ENCODE results near the gene POU2AF3.

POU2AF3 gene

DNA sequence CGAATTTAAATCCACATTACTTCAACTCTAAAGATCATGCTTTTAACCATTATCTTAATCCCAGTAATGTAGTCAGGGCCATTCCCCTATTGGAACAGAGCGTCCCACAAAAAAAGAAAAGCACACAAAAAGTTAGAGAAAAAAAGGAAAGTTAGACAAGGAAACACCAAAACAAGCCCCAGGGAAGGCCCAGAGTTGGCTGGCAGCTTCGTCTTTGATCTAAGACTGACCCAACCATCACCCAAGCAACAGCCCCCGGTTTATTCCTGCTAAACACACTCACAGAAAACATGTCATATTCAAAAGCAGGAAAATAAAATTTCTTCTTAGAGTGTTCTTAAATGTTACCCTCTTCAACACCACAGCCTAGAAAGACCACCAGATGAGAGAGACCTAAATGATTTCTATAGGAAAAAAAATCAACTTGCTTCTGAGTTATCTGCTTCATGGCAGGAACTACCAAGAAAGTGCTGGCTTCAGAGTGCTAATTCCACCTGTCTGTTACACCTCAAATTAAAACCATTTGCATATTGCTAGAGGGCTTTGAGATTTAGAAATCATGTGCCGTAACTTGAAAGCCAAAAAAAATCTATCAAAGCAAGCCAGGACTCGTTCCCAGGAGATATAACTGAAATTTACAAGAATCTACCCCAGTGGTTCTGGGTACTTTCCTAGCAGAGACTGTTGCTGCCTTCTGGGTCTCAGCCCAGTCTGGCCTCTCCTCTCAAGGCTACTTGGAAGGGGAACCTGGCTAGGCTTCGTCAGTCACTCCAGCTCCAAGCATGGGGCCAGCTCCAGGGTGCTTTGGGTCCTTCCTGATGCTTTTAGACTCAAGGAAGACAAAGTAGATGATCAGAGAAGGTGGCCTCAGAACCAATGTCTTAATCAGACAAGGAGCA, 31.2 kb downstream of the POU2AF3 start:
- peak; percentile 61 for DNase-seq

DNA sequence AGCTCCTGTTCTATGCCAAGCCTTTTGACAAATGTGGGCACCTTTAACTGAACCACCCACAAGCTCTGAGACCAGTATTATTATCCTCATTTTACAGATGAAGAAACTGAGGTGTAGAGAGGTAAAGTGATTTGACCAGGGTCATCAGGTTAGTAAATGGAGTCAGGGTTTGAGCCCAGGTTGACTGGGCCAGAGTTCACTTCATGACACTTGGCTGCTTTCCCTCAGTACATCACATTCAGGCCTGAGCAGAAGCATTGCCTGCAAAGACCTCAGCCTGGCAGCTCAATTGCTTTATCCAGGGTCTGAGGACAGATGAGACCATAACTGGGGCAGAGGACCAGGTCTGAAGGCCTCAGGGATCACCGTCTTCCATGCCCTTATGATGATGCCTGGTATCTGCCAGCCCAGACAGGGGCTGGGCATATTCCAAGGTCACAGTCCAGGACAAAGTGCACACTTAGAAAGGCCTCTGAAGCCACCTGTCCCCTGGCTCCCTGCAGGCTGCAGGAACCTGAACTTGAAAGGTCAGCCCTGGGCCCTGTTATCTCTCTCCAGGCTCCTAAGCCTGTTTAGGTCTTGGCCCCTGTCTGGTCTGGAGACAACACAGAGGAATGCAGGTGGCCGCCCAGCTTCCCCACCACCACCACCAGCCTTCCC, 32.0 kb downstream of the POU2AF3 start:
- DNase-seq = no peak

DNA sequence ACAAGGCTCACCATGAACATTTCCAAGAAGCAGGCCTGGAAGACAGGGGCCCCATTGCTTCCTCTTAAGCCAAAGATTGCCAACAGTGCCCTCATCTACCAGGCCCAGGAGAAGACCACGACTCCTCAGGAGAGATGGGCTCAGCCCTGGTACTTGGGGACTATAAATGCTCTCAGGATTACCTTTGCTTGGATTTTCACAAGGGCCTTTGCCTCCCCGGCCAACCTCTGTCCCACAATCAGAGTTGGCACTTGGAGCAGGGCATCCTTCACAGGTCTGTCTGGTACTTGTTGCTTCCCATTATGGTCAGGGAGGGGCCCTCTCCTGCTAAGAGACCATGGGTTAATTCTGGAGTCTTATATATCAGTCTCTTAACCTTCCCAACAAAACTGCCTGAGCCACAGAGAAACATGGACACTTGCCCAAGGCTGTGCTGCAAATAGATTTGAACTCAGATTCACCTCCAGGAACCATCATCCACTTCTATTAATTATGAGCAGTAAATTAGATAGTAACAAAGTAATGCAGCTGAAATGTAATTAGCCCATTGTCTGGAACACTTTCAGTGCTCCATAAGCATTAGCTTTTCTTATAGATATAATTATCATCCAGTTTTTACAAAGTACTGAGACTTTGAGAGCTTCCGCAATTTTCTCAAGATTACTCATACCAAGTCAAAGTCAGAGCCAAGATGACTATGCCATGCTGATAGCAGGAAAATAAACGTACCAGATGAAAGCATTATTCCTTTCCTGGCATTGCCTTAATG, 33.5 kb downstream of the POU2AF3 start:
- DNase-seq = peak; percentile 97

DNA sequence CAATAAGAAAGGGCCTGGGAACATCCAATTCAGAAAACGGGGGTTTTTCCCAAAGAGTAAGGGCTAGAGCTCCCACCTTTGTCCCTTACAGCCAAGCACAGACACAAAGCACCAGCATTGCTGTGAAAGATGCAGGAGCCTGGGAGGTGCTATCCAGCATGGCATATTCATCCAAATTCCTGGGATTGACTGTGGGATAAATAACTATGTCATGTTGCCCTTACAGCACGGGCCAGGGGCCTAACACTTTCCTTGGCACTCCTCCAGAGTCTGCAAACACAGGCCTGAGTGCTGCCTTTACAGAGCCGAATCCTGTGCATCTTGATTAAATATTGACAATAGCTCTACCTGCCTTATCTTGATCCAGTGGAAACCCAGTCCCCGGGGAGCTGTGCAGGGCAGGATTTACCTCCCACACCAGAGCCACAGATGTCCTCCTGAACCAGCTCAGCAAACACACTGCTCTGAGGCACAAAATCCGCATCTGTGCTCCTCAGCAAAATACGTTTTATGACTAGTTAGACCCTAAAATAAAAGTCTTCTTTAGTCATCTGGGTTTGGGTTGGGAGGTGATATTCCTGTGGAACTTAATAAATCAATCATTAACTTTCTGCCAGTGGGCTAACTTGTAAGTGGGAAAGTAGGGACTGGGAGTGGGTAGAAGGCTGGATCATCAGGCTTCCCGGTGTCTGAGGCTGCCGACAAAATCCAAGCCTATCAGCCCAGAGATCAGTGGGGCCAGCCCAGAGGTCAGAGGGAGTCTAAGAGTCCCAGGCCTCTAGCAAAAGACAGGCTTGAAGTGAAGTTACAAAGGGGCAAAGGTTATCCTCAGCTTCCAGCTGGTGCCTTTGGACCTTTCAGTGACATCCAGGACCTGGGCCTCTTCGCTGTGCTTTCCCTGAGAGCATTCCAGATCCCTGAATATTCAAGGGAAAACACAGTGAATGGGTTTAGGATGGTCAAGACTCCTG, 36.5 kb downstream of the POU2AF3 start:
- DNase-seq = peak; percentile 100

DNA sequence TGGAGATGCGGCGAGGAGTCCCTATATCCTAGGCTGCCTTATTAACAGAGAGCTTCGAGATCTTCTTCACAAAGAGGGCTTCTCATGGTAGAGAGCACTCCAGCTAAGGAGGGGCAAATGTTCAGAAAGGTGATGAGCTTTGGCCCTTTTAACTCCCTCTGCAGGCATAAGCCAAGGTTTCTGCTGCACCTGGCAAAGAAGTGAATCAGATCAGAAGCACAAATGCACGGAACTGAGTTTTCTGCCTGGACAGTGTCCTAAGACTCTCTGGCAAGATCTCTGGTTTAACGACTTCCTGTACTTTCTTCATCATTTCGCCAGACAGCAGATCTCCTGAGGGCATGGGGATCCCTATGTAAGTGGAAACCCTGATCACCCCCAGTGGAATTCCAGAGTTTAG, 37.2 kb downstream of the POU2AF3 start:
- DNase-seq = peak; percentile 73

DNA sequence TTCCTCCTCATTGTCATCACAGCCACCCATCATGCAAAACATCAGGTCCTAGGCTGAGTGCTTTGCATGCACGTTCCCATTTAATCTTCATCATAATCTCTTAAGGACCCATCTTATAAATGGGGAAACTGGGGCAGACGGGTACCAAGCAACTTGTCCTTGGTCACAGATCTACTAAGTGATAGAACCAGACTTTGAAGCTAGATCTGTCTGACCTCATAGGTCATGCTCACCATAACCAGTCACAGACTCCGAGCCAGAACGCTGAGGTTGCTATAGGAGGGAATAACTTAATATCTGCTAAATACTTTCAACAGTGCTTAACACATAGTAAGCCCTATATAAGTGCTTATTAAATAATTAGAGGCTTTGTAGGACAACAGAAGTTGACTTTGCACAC, 37.7 kb downstream of the POU2AF3 start:
- no peak for DNase-seq

DNA sequence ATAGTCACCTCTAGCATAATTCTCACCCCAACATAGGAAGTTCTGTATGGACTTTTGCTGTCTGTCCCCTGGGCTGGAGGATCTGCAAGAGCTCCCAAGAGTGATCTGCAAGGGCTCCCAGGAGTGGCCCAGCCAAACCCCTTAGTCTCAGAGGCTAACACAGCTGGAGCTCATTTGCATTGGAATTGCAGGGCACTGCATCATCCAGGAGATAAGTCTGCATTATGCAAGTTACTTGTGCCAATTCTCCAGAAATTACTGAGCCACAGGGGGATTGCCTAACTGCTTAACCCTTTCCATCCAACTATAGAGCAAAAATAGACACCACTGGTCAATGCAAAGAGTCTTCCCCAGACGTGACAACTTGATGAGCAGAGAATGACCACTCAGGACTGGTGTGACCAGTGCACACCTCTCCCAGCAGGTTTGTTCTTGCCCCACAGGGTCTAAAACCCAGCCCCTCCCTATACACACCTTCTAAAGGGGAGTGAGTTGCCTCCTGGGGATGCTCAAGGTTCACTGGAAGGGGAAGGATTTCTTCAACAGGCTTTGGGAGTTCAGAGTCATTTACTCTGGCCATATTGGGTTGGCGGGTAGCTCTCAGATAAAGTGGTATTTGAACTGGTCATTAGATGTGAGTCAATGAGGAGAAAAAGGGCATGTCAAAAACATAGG, 38.4 kb downstream of the POU2AF3 start:
- DNase-seq = peak; percentile 91

DNA sequence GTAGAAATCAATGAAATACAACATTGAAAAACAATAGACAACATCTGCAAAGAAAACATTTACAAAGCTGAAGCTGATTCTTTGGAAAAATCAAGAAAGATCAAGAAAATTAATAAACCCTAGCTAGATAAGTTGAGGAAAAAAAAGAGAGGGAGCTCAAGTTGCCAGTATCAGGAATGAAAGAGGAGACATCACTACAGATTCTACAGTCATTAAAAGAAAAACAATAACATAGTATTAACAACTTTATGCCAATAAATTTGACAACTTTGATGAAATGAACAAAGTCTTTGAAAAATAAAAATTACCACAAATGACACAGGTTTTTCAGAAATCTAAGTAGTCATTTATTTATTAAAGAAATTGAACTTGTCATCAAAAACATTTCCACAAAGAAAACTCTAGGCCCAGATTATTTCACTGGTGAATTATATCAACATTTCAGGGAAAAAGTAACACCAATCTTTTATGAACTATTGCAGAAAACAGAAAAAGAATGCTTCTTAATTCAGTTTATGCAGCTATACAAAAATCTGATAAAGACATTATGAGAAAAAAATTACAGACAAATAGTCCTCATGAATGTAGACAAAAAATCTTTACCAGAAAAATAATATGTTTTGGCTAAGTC, 41.5 kb downstream of the POU2AF3 start:
- DNase-seq = no peak

DNA sequence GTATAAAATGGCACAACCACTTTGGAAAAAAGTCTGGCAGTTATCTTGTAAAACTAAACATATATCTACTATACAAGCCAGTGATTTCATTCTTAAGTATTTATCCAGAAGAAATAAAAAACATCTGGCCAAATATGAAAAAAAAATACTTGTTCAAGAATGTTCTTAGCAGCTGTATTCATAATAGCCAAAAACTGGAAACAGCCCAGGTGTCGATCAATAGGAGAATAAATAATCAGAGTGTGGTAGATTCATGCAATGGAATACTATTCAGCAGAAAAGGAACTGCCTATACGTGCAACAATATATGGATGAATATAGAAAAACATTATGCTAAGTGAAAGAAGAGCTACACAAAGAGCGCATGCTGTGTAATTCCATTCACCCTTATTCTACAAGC, 44.0 kb downstream of the POU2AF3 start:
- no peak for DNase-seq

DNA sequence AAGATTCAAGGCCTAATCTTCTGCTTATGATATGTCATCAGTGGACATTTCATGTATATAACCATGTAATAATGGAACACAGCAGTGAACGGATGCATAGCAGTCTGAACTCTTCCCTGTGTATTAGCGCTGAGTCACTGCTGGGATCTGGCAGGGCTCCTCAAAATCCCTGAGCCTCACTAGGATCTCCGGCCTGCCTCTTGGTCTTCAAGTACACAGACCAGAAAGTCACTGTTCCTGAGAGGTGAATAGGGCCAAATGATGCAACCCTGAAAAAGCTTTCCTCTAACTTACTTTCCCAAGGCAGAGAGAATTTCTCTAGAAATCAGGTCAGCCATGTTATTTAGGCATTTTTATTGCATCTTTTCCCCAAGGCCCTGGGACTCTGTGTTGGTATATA, 45.7 kb downstream of the POU2AF3 start:
- peak; percentile 38 for DNase-seq

DNA sequence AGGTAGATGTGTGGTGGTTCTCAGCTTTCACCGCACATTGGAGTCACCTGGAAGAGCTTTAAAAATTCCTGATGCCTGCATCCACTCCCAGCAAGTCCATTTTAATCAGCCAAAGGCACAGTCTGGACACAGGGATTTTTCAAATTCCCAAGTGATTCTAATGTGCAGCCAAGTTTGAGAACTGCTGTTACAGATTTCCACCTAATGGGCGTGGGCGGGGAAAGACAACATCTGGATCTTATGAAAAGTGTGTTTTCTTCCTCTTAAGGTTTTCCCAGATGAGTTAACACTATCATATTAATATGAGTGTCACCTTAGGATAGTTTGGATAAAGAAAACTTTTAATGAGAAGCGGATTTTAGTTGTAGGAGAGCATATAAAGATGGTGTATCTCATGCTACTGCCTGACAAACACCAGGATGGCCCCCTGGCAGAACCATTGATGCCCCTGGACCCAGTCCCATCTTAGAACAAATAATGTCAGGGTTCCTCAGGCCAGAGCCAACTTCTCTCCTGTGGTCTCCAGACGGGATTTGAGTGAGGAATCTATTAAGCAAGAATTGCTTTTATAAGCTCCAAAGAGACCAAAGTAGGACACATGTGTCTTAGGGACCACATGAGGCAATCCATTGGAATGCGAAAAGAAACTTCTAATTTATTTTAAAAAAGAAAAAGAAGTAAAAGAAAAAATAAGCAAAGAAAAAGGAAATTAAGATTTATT, 48.8 kb downstream of the POU2AF3 start:
- DNase-seq = no peak

DNA sequence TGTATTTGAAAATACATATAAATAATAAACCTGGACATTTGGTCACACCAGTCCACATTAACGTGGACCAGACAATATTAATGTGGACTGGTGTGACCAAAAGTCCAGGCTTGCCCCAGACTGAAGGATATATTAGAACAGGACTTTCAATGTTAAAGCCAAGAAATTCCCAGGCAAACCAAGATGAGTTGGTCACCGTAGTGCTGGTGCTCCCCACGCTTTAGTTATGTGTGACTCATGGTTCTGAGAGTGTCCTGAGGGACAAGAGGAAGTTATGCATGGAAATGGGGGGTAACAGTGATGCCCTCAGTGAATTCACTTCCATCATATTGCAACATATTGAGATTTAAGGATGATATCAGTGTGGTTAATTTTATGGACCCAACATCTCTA, 49.4 kb downstream of the POU2AF3 start:
- DNase-seq = peak; percentile 52

DNA sequence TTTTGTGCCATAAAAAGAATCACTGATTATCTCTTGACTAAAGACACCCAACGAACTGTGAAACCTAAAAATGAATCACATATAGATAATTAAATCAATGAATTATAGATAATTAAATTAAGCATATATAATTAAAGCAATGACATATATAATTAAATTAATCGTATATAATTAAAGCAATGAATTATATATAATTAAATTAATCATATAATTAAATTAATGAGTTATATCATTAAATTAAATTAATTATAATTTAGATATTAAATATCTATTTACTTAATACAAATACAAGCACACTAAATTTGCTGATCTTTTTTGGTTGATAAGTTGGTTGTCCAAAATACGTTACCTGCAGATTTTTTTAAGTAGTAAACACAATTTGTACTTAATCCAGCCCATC, 49.8 kb downstream of the POU2AF3 start:
- DNase-seq = no peak

DNA sequence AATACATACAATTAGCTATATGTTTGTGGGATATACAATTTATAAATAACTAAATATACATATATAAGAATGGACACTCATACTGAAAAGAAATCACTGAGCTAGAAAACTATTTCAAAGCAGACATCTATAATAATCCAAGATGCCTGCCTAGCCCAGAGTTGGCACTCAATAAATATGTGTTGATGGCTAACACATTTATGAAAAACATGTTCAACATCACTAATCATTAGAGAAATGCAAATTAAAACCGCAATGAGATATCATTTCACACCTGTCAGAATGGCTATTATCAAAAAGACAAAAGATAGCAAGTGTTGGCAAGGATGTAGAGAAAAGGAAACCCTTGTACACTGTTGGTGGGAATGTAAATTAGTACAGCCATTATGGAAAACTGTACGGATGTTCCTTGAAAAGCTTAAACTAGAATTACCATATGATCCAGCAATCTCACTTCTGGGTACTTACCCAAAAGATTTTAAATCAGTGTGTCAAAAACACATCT, 50.9 kb downstream of the POU2AF3 start:
- no peak for DNase-seq

DNA sequence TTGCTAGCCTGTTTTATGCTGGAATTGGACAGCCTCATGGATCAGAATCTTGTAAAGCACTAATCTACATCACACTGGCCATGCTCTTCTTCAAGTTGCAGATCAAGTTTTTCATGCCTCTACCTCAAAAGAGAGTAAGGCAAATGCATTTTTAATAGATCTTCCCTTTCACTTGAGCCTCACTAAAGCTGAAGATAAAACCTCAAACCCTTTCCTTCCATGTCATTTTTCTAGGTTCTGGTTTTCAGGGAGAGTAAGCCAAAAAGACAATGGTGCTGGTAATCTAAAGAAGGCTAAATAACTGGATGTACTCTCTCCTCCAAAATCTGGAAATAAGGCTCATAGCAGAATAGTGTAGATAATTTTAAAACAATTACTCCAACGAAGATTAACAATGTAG, 52.5 kb downstream of the POU2AF3 start:
- no peak for DNase-seq

DNA sequence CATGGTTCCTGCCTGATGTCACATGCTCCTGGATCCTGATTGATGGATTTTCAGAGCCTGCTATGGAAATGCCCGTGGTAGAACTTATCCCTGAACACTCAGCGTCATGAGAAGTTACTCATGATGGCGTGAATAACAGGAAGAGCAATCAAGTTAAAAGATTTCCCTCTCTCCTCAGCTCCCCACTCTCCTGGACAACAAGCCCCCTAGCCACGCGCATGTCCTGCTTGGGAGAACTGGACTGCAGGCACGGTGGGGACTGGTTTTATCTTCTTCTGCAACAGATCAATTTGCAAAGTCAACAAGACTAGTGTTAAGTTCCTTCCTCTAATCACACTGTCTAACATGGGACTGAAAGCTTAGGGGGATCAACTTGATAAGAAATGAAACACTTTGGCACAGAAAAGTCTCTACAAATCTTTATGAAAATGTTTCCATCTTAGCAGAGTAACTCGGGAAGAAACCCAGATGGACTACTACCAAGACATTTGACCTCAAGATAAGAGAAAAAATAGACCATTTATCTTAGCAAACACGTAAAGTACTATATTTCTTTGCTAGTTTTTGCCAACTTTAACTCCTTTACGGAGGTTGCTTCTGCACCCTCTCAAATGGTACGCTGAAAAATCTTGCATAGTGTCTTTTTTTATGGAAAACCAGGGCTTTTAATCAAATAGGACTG, 53.2 kb downstream of the POU2AF3 start:
- no peak for DNase-seq

DNA sequence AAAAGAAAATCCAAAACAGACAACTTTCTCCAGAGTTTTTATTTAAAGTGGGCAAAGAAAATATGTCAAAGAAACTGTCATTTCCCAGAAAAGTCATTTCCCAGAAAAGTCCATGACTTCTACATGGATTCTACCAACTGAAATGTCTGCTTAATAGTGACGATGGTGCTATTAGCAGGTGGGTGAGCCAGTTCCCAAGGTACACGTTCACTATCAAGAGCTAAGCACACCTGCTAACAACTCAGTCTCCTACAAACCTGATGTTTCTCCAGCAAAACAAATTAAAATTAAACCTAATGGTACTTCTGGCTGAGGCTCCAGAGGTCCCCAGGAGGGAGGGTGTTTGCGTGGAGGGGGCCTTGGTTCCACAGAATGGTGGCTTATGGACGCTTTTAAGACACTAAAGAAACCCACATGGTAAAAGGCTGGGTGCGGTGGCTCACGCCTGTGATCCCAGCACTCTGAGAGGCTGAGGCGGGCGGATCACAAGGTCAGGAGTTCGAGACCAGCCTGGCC, 53.9 kb downstream of the POU2AF3 start:
- no peak for DNase-seq

DNA sequence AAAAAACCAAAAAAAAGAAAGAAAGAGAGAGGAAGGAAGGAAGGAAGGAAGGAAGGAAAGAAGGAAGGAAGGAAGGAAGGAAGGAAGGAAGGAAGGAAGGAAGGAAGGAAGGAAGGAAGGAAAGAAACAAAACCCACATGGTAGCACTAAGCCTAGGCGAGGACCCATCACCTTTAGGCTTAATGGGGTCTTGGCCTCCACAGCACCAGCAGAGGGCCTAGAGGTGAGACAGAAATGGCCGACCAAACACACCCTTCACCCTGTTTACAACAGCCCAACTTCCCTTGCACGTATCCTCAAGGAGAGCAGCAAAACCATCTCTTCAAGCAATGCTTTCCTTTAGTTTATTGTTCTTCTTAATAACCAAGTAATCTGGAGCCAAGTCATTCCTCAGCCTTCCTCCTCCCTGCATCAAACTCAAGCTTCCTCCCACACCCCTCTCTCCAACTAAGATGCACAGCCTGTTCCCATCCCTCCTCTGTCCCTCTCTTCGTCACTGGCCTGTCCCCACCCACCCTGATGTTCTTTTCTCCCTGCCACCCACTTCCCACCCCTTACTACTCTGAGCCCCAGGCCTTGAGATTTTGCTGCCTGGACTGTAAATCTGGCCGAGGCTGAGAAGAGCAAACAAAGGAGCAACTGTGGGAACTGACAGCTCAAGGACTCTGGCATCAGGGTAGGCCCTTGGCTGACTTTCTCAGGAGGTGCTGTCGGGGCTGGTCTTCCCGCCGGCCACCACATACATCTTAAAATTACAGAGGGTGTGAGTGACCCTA, 54.8 kb downstream of the POU2AF3 start:
- DNase-seq = no peak
